ENCODE results near the gene ZNF529. TPM values are rescaled to one million over a fixed set of nuclear protein-coding genes. Genes with fewer than 3 reads are reported as not detected.
"Not testable (repeated sequence)": the region's sequence is repeated elsewhere in the genome, so short reads cannot be mapped to it uniquely, and the experiment has no call there.

The ZNF529 gene
- 36.2 TPM for total RNA-seq
- 6.4 TPM for polyA plus RNA-seq

GRCh38 chr19:36573020-36573894, at the start of gene ZNF529:
ZNF529 (minus strand) TSS chr19:36573292; CDS start chr19:36572346, 946 bp downstream.
- peak within 1 kb of the TSS; percentile 93 for H3K4me3 ChIP-seq (ENCODE audit: low read depth, low read length)
- H3K4me1 ChIP-seq (ENCODE audit: insufficient read depth) = peaks cover 2% of the 10 kb centered on the region
- H3K27ac ChIP-seq (ENCODE audit: low read depth) = peak within 1 kb of the TSS; percentile 93
- WGBS = under 1% methylated on average over 66 of the region's 66 CpGs
- peak; percentile 91 for DNase-seq (ENCODE audit: extremely low spot score)
- peaks cover 11% of the 10 kb centered on the region for H3K36me3 ChIP-seq (ENCODE audit: insufficient read depth)

- Histone ChIP-seq H3K4me1 (ENCODE audit: insufficient read depth) (no peaks in the 10 kb centered on the region), H3K36me3 (ENCODE audit: insufficient read depth) (no peaks in the 10 kb centered on the region), H3K27ac (ENCODE audit: low read depth) (no peak overlapping the region), H3K4me3 (ENCODE audit: low read depth, low read length) (peak overlapping the region; percentile 77)
- no peak for DNase-seq (ENCODE audit: extremely low spot score)
- 2% methylated on average over 1 of the region's 1 CpG for WGBS
Measured at GRCh38 chr19:36605877-36606478, 32.9 kb upstream of the ZNF529 start.

- no peaks in the 10 kb centered on the region for H3K4me1 ChIP-seq (ENCODE audit: insufficient read depth)
- under 1% methylated on average over 73 of the region's 73 CpGs for WGBS
- no peaks in the 10 kb centered on the region for H3K36me3 ChIP-seq (ENCODE audit: insufficient read depth)
- H3K4me3 ChIP-seq (ENCODE audit: low read depth, low read length) = peak within 1 kb of the TSS; percentile 77
- no peak for DNase-seq (ENCODE audit: extremely low spot score)
- peak within 1 kb of the TSS; percentile 27 for H3K27ac ChIP-seq (ENCODE audit: low read depth)
Measured at GRCh38 chr19:36605101-36605876, 32.2 kb upstream of the ZNF529 start, which contains the start of gene ZNF382. ZNF382 (plus strand) TSS chr19:36605313; CDS start chr19:36609915, 4,602 bp downstream.

DNA sequence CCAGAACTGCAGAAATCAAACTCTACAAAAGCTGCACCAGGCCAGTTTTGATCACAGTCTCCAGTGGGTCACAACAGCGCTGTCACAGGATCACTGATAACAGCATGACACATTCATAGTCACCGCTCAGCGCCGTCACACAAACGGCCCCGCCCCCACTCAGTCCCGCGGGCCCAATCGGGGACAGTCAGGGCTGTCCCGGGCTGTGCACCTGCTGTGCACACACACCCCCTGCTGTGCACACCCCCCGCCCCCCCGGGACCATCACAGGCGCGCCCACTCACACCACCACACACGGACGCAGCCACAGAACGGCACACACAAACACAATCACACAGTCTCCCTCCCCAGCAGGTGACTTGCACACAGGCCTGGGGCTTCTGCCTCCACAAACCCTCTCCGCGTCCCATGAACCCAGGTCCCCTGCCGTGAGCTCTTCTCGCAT, 31.6 kb upstream of the ZNF529 start:
- Histone ChIP-seq H3K4me1 (ENCODE audit: insufficient read depth) (no peaks in the 10 kb centered on the region), H3K27ac (ENCODE audit: low read depth) (no peak overlapping the region), H3K4me3 (ENCODE audit: low read depth, low read length) (peak overlapping the region; percentile 77), H3K36me3 (ENCODE audit: insufficient read depth) (no peaks in the 10 kb centered on the region)
- no peak for DNase-seq (ENCODE audit: extremely low spot score)
- WGBS = under 1% methylated on average over 21 of the region's 21 CpGs

GRCh38 chr19:36602681-36603080, 29.6 kb upstream of the ZNF529 start:
- H3K36me3 ChIP-seq (ENCODE audit: insufficient read depth); H3K27ac ChIP-seq (ENCODE audit: low read depth); H3K4me1 ChIP-seq (ENCODE audit: insufficient read depth); H3K4me3 ChIP-seq (ENCODE audit: low read depth, low read length); DNase-seq (ENCODE audit: extremely low spot score): not testable (repeated sequence)
- 91% methylated on average over 10 of the region's 10 CpGs for WGBS

GRCh38 chr19:36579255-36579654, 6.2 kb upstream of the ZNF529 start:
- peaks cover 1% of the 10 kb centered on the region for H3K4me1 ChIP-seq (ENCODE audit: insufficient read depth)
- DNase-seq (ENCODE audit: extremely low spot score) = no peak
- H3K4me3 ChIP-seq (ENCODE audit: low read depth, low read length) = no peak overlapping the region
- peaks cover 14% of the 10 kb centered on the region for H3K36me3 ChIP-seq (ENCODE audit: insufficient read depth)
- no peak overlapping the region for H3K27ac ChIP-seq (ENCODE audit: low read depth)

DNA sequence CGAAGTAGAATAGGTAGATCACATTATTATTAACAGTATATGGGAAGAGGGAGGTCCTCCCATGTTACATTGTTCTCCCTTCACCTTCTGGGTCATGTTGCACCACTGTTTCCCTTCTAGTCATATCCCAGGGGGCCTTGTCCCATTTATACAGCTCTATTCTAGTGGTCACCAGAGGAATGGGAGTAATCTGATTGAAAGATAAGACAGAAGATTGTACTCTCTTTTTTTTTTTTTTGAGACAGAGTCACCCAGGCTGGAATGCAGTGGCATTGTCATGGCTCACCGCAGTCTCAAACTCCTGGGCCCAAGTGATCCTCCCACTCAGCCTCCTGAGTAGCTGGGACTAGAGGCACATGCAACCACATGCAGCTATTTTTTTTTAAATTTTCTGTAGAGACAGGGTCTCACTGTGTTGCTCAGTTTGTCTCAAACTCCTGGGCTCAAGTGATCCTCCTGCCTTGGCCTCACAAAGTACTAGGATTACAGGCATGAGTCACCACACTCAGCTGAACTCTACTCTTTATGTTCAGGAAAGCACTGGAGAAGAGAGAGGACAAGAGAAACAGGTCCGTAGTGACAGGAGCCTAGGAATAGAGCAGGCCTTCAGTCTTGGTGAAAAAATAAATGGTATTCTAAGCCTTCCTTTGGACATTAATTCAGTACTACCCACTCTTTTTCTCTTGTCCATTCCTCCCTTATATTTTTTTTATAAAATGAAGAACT, 4.3 kb upstream of the ZNF529 start:
- peaks cover 10% of the 10 kb centered on the region for H3K36me3 ChIP-seq (ENCODE audit: insufficient read depth)
- no peak overlapping the region for H3K4me3 ChIP-seq (ENCODE audit: low read depth, low read length)
- no peak for DNase-seq (ENCODE audit: extremely low spot score)
- H3K27ac ChIP-seq (ENCODE audit: low read depth) = no peak overlapping the region
- 96% methylated on average over 3 of the region's 3 CpGs for whole genome bisulfite sequencing
- H3K4me1 ChIP-seq (ENCODE audit: insufficient read depth) = peaks cover 2% of the 10 kb centered on the region

- H3K4me3 ChIP-seq (ENCODE audit: low read depth, low read length) = no peak overlapping the region
- no peak overlapping the region for H3K27ac ChIP-seq (ENCODE audit: low read depth)
- 25% methylated on average over 2 of the region's 2 CpGs for WGBS
- H3K4me1 ChIP-seq (ENCODE audit: insufficient read depth) = peaks cover 2% of the 10 kb centered on the region
- no peak for DNase-seq (ENCODE audit: extremely low spot score)
- H3K36me3 ChIP-seq (ENCODE audit: insufficient read depth) = peaks cover 10% of the 10 kb centered on the region
Measured at GRCh38 chr19:36574741-36575140, 1.6 kb upstream of the ZNF529 start.

GRCh38 chr19:36573895-36574720, 1.0 kb upstream of the ZNF529 start:
- H3K36me3 ChIP-seq (ENCODE audit: insufficient read depth) = peaks cover 6% of the 10 kb centered on the region
- peak overlapping the region; percentile 93 for H3K4me3 ChIP-seq (ENCODE audit: low read depth, low read length)
- peaks cover 2% of the 10 kb centered on the region for H3K4me1 ChIP-seq (ENCODE audit: insufficient read depth)
- DNase-seq (ENCODE audit: extremely low spot score) = no peak
- 20% methylated on average over 18 of the region's 18 CpGs for WGBS
- H3K27ac ChIP-seq (ENCODE audit: low read depth) = peak overlapping the region; percentile 68

DNA sequence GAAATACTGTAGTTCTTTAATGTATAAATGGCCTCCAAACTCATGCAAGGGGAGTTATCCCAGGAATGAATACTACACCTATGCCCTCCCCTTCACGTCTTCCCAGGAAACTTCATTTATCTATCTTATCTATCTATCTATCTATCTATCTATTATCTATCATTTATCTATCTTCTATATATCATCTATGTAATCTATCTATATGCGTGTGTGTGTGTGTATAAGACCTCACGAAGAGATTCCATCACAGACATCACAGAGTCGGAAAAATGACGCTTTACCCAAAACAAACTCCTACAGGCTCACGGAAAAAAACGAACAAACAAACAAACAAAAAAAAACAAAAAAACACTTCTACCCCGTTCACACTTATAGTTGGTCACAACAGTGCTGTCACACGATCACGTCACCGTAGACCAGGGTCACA, 486 bp downstream of the ZNF529 start:
- under 1% methylated on average over 11 of the region's 11 CpGs for WGBS
- peaks cover 2% of the 10 kb centered on the region for H3K4me1 ChIP-seq (ENCODE audit: insufficient read depth)
- DNase-seq (ENCODE audit: extremely low spot score) = no peak
- peaks cover 13% of the 10 kb centered on the region for H3K36me3 ChIP-seq (ENCODE audit: insufficient read depth)
- peak overlapping the region; percentile 93 for H3K4me3 ChIP-seq (ENCODE audit: low read depth, low read length)
- H3K27ac ChIP-seq (ENCODE audit: low read depth) = peak overlapping the region; percentile 93

DNA sequence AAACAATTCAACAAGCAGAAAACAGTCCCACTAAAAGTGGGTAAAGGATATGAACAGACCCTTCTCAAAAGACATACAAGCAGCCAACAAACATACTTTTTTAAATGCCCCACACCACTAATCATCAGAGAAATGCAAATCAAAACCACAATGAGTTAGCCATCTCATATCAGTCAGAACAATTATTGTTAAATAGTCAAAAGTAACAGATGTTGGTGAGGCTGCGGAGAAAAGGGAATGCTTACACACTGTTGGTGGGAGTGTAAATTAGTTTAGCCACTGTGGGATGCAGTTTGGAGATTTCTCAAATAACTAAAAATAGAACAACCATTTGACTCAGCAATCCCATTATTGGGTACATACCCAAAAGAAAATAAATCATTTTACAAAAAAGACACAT, 8.7 kb downstream of the ZNF529 start:
- Histone ChIP-seq H3K4me3 (ENCODE audit: low read depth, low read length) (no peak overlapping the region), H3K4me1 (ENCODE audit: insufficient read depth) (no peaks in the 10 kb centered on the region), H3K36me3 (ENCODE audit: insufficient read depth) (peaks cover 17% of the 10 kb centered on the region), H3K27ac (ENCODE audit: low read depth) (no peak overlapping the region)
- 95% methylated on average over 1 of the region's 1 CpG for WGBS
- DNase-seq (ENCODE audit: extremely low spot score) = no peak

DNA sequence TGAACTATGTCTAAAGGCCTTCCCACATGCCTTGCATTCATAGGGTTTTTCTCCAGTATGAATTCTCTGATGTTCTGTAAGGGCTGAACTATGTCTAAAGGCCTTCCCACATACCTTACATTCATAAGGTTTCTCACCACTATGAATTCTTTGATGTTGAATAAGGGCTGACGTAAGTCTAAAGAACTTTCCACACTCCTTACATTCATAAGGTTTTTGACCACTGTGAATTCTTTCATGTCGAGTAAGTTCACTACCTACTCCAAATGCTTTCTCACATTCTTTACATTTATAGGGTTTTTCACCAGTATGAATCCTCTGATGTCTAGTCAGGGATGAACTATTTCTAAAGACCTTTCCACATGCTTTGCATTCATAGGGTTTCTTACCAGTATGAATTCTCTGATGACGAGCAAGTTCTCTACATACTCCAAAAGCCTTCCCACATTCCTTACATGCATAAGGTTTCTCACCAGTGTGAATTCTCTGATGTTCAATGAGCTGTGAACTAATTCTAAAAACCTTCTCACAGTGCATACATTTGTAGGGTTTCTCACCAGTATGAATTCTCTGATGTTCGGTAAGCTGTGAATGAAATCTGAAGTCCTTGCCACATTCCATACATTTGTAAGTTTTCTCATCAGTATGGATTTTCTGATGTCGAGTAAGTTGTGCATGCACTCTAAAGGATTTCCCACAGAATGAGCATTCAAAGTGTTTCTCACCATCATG, 25.9 kb downstream of the ZNF529 start:
- no peak overlapping the region for H3K27ac ChIP-seq (ENCODE audit: low read depth)
- H3K4me3 ChIP-seq (ENCODE audit: low read depth, low read length) = no peak overlapping the region
- DNase-seq (ENCODE audit: extremely low spot score) = no peak
- peaks cover 13% of the 10 kb centered on the region for H3K36me3 ChIP-seq (ENCODE audit: insufficient read depth)
- 99% methylated on average over 5 of the region's 5 CpGs for WGBS
- no peaks in the 10 kb centered on the region for H3K4me1 ChIP-seq (ENCODE audit: insufficient read depth)
